ENCODE measurements around the gene CASS4.

GRCh38 chr20:56417911-56418310 lies 5.9 kb downstream of the CASS4 start:
- no peak for TF ChIP-seq CTCF (IDR thresholded peaks at IDR 0.05; ENCODE audit: low read depth, low read length, missing input control)
- TF ChIP-seq MAX (IDR thresholded peaks at IDR 0.05) = no peak
- TF ChIP-seq JUND (IDR thresholded peaks at IDR 0.05) = no peak
- TF ChIP-seq RAD21 (IDR thresholded peaks at IDR 0.05) = no peak
- no peak for TF ChIP-seq YY1 (IDR thresholded peaks at IDR 0.05)
- TF ChIP-seq TAF1 (conservative IDR thresholded peaks at IDR 0.05) = no peak
- no peak for TF ChIP-seq ATF3 (IDR thresholded peaks at IDR 0.05)
- no peak for TF ChIP-seq SP1 (IDR thresholded peaks at IDR 0.05)
- no peak for TF ChIP-seq HNF4A (conservative IDR thresholded peaks at IDR 0.05)
- no peak for TF ChIP-seq REST (IDR thresholded peaks at IDR 0.05)
- TF ChIP-seq FOXA1 (IDR thresholded peaks at IDR 0.05) = no peak
- no peak for TF ChIP-seq ZBTB33 (IDR thresholded peaks at IDR 0.05)
- no peak for TF ChIP-seq GABPA (IDR thresholded peaks at IDR 0.05 in 1 of 2, conservative IDR thresholded peaks at IDR 0.05 in 1 of 2)
- TF ChIP-seq HNF4G (IDR thresholded peaks at IDR 0.05) = no peak
